ENCODE results near the gene ADAMTS6.

The ADAMTS6 gene

GRCh38 chr5:65451436-65451835 is 30.3 kb downstream of the ADAMTS6 start:
- in situ Hi-C loops (cut with HindIII; ENCODE audit: low sequenced_read_pairs), result no loop called here
- TF ChIP-seq CTCF (IDR thresholded peaks at IDR 0.05; ENCODE audit: low read depth, low read length, missing control alignments), result no peak
- DNase-seq (ENCODE audit: low read depth), result no peak
- no peak overlapping the region for H3K4me3 ChIP-seq (ENCODE audit: low read depth, low read length)

- H3K4me3 ChIP-seq (ENCODE audit: low read depth, low read length), result no peak overlapping the region
- TF ChIP-seq CTCF (IDR thresholded peaks at IDR 0.05; ENCODE audit: low read depth, low read length, missing control alignments), result no peak
Measured at GRCh38 chr5:65446682-65447081, 35.0 kb downstream of the ADAMTS6 start.

GRCh38 chr5:65441800-65442199 is 39.9 kb downstream of the ADAMTS6 start:
- TF ChIP-seq CTCF (IDR thresholded peaks at IDR 0.05; ENCODE audit: low read depth, low read length, missing control alignments), result no peak
- in situ Hi-C loops (cut with HindIII; ENCODE audit: low sequenced_read_pairs), result no loop called here
- DNase-seq (ENCODE audit: low read depth), result no peak
- no peak overlapping the region for H3K4me3 ChIP-seq (ENCODE audit: low read depth, low read length)

More at GRCh38 chr5:65446682-65447081, 35.0 kb downstream of the ADAMTS6 start:
- DNase-seq (ENCODE audit: low read depth), result no peak
- in situ Hi-C loops (cut with HindIII; ENCODE audit: low sequenced_read_pairs), result no loop called here

GRCh38 chr5:65440456-65440855 is 41.3 kb downstream of the ADAMTS6 start:
- in situ Hi-C loops (cut with HindIII; ENCODE audit: low sequenced_read_pairs), result no loop called here
- TF ChIP-seq CTCF (IDR thresholded peaks at IDR 0.05; ENCODE audit: low read depth, low read length, missing control alignments), result no peak
- no peak for DNase-seq (ENCODE audit: low read depth)
- H3K4me3 ChIP-seq (ENCODE audit: low read depth, low read length), result no peak overlapping the region

GRCh38 chr5:65434122-65434521 is 47.6 kb downstream of the ADAMTS6 start:
- TF ChIP-seq CTCF (IDR thresholded peaks at IDR 0.05; ENCODE audit: low read depth, low read length, missing control alignments), result no peak
- no peak for DNase-seq (ENCODE audit: low read depth)
- in situ Hi-C loops (cut with HindIII; ENCODE audit: low sequenced_read_pairs), result no loop called here
- no peak overlapping the region for H3K4me3 ChIP-seq (ENCODE audit: low read depth, low read length)

- DNase-seq (ENCODE audit: low read depth), result no peak
- no peak for TF ChIP-seq CTCF (IDR thresholded peaks at IDR 0.05; ENCODE audit: low read depth, low read length, missing control alignments)
- H3K4me3 ChIP-seq (ENCODE audit: low read depth, low read length), result no peak overlapping the region
- in situ Hi-C loops (cut with HindIII; ENCODE audit: low sequenced_read_pairs), result no loop called here
Measured at GRCh38 chr5:65426656-65427055, 55.1 kb downstream of the ADAMTS6 start.

- DNase-seq (ENCODE audit: low read depth), result no peak
- no peak overlapping the region for H3K4me3 ChIP-seq (ENCODE audit: low read depth, low read length)
- in situ Hi-C loops (cut with HindIII; ENCODE audit: low sequenced_read_pairs), result no loop called here
- no peak for TF ChIP-seq CTCF (IDR thresholded peaks at IDR 0.05; ENCODE audit: low read depth, low read length, missing control alignments)
Measured at GRCh38 chr5:65423623-65424022, 58.1 kb downstream of the ADAMTS6 start.

All from astrocyte of the cerebellum (primary cell).